Stimulated activated CD4-positive, alpha-beta T cell treated with anti-CD3 and anti-CD28 coated beads, Interleukin-2, amount 100 ng/mL, for 4 hours (primary cell): ENCODE results near the gene FHIT.

Experiments used
- DNase-seq: peaks from one replicate; pipeline ENCODE4 v3.0.0-alpha.2; 2020; ENCODE audit warnings: low read depth

FHIT gene

DNA sequence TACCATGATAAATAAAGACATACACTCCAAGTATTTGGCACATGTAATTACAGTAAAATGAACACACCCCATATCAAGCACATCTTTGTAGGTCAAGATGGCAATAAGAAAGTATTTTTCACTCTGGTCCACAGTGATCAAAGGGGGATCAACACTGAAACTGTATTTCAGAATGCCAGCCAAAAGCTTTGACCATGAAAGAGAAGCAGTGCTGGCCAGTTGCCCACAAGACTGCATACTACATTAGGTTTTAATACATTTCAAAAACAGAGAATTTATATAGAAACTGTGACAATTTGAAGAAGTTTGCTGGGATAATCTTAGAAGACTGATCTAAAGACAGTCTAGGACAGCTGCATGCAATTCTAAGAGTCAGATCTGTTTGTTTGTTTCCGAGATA, 1035.3 kb downstream of the FHIT start:
- no peak for DNase-seq

DNA sequence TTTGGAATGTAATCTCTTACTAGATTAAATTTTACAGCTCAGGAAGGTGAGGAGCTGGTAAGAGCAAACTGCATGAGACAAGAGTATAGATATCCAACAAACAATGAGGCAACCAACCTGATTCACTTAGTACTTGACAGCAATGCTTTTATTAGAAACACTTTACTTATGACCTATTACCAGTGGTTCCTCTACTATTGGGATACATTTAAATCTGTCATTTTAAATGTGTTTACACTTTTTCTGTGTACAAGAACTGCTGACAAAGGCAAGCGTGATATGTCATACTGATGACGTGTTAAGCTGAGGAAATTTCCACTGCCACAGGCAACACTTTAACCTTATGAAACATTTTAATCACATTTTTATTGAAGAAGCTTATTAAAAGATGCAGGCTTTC, 1043.3 kb downstream of the FHIT start:
- DNase-seq, result no peak

DNA sequence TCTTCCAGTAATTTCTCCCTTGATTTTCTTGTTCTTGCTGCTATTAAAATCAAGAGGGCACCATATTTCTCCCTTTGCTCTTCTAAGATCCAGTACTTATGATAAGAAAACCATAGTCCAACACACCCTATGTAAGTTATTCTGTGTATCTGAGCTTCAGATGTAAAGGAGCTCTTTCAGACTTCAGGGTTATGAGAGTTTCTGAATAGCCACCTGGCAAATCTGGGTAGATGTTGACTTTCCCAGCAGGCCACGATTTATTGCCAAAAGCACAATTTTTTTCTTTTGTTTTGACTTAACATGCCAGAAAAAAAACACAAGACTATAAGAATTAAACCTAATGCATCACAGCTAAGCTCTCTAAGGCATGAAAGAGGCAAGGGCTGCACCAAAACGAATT, 1045.0 kb downstream of the FHIT start:
- no peak for DNase-seq

DNA sequence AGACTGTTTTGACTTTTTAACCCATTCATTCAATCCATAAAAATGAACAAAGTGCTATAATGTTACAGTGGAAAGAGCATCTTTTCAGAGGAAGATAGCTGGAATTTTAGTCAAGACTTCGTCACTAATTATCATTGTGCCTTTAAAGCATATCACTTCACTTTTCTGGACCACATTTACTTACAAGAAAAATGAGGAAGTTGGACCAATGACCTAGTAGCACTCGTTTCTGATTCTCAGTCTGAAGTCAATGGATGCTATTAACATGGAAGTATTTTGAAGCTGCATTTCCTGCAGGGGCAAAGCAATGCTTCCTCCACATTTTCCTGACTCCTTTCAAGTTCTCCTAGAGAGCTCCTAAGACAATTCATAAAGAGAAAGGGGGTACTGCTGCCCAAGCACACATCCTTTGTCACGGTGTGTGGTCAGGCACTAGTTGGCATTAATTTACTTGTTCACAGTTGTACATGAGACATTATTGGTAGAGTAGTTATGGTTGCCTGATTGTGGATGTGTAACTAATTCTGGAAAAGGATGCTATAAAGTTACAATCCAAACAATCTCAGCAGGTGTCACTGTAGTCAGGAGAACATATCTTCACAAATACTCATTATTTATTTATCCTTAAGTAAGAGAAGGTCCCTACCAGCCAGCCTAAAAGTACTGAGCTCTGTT, 1049.1 kb downstream of the FHIT start:
- no peak for DNase-seq

DNA sequence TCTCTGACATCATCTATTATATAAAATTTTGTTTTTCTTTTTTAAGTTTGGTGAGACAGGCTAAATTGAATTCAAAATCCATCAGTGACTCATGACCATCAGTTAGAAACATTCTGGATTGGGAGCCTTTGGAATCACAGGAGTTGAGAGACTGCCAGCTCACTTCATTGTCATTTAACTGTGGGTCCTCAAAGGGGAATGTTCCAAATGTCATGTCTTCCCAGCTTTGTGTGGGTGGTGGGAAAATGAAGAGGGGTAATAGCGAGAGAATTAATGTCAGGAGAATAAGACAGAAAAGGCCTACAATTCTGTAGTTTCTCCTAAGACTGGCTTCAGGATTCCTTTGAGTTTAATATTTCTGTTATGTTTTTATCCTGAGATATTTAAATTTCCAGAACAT, 1051.9 kb downstream of the FHIT start:
- no peak for DNase-seq

DNA sequence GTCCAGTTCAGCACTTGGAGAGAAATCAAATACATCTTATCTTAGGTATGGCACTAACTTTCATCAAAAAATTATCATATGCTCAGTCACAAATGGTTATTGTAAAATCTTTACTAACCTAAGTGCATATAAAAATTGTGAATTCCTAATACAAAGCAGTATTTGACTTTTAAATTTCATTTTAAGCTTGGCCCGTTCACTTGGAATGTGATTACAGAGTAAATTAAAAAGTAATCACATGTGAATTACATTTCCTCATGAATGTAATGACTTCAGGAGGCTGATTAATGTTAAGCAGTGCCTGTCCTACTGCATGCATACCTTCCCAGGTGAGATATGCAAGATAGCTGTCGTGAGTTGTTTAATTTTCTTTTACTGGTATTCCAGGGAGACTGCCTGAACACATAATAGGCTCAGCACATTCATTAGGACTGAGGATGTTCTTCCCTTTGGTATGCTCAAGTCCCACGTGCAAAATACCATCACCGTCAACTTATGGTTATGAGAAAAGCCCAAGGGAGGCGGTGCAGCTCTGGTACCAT, 1053.0 kb downstream of the FHIT start:
- DNase-seq, result no peak

DNA sequence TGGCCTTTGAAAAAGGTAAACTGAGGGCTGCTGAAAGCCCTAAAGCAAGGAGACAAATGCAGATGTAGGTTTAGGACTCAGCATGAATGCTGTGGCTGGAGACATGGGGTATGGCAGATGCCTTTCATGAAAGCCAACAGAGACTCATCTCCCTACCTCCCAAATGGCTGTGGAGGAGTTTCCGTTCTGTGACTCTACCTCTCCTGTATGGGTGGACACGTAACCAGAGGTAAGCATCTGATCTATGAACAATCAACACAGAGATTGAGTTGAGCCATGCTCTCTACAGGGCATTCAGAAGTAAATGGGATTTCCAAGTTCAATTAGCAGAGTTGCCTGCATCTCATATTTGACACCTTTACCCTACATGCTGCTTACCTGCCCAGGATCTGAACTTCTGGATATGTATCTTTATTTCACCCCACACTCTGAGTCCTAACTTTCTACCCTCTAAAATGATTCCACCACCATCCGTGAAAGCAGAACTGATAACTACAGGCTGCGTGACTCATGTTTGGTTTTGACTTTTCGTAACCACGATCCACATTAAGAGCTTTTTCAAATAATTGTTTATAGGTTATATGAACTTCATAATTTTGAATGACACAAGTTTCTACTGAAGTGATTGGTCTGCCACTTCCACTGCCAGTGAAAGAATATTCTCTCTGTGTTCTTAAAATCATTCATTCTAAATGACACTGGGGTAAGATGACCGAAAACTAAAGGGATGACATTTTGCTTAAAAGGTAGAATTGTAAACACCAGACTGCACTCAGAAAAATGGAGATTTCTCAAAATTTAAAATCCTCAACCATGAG, 1058.7 kb downstream of the FHIT start:
- no peak for DNase-seq

DNA sequence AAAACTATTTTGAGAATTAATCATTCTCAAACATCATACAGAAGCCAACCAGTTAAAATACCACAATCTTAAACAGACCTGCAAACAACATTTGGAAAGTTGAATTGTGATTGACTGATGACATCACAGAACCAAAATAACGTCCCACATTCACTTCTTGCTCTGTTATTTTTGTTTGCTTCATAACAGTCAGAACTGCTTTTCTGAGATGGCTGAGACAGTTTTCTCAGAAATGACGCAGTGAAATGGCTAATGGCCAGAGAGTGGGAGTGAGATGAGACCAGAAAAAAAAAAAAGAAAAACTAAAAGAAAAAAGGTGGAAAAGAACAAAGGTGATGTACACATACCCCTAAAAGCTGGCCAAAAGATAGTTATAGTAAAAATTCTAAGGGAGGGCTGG, 1061.2 kb downstream of the FHIT start:
- no peak for DNase-seq

DNA sequence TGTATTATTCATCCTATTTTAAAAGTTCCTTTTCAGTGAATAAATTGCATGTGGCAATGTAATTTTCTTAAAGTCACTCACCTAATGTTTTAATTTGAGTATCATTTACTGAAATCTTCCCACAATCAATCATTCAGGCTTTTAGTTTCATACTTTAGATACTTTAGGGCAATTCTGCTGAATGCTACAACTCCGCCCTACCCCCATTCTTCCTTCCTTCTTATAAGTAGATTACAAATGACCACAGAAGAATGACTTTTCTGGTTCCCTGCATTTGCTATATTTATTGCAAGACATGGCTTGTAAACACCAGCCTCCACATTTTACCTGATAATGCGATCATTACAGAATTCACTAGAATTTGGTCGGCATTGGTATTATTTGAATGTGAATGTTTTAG, 1061.9 kb downstream of the FHIT start:
- no peak for DNase-seq

DNA sequence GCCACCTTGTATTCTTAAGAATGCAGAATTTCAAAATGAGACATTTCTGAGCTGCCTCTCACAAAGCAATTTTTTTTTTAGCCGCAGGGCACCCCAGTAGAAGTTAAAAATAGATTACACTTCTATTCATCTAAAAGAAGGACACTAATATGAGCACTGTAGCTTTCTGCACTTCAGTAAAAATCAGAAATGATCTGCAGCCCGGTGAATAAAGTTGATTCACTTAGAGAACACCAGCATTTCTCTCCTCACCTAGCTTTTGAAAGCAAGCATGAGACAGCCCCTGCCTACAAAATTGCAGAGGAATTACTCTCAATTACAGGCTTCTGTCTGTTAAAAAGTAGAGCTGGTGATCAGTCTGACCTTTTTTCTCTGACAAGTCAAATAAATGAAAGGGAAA, 1062.4 kb downstream of the FHIT start:
- DNase-seq, result no peak

DNA sequence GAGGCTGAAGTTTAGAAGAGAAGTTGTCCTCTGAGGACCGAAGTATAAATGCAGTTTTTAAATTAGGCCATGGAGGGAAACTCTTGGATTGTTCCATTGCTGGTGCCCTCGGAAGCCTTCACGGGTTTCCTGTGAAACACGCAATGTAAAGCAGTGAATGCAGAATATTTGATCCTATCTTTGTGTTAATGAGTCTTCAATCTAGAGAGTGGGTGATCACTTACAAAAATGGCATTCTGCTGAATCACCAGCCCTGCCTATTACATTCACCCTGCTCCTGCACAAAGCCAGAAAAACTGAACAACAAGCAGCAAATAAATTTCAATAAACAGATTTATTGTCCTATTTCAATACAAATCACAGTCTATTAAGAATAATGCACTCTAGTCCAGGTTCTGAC, 1063.9 kb downstream of the FHIT start:
- DNase-seq, result no peak

DNA sequence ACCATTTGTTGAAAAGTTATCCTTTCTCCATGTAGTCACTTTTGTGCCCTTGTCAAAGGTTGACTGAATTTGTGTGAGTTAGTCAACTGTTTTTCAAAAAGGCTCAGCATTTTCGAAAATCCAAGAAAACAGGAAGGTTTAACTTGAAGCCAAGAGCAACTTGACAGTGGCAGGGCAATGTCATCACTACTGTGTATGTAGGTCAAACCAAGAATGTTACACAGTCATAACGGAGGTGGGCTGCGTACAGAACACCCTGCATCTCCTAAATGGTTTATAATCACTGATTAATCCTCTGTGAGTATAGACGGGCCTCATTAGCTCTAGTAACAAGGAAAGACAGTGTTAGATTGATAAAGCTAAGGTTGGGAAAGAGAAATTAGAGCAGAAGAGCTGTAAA, 1064.9 kb downstream of the FHIT start:
- no peak for DNase-seq

DNA sequence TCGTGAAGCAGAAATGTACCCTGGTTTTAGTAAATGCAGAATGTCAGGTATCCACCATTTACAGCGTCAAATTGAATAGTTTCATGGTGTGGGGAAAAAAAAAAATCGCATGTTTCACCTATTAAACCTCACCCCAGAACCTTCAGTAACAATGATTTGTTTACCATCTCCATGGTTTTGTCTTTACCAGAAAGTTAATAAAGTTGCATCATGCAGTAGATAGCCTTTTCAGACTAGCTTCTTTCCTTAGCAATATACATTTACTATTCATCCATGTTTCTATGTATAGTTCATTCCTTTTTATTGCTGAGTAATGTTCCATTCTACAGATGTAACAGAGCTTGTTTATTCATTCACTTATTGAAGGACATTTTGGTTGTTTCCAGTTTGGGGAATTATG, 1066.1 kb downstream of the FHIT start:
- DNase-seq, result no peak

DNA sequence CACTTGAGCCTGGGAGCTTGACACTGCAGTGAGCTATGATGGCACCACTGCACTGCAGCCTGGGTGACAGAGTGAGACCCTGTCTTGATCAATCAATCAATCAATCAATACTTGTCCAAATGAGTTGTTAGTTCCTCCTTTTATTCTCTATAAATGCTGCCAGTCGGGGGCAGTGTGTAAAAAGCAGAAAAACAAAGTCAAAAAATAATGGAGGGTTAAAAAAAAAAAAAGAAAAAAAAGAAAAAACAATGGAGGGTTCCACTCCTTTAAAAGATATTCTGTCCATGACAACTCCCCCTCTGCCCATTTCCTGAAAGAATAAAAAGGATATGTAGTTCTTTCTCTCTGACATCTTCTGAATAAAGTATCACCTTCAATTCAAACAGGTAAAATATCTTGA, 1068.6 kb downstream of the FHIT start:
- no peak for DNase-seq

DNA sequence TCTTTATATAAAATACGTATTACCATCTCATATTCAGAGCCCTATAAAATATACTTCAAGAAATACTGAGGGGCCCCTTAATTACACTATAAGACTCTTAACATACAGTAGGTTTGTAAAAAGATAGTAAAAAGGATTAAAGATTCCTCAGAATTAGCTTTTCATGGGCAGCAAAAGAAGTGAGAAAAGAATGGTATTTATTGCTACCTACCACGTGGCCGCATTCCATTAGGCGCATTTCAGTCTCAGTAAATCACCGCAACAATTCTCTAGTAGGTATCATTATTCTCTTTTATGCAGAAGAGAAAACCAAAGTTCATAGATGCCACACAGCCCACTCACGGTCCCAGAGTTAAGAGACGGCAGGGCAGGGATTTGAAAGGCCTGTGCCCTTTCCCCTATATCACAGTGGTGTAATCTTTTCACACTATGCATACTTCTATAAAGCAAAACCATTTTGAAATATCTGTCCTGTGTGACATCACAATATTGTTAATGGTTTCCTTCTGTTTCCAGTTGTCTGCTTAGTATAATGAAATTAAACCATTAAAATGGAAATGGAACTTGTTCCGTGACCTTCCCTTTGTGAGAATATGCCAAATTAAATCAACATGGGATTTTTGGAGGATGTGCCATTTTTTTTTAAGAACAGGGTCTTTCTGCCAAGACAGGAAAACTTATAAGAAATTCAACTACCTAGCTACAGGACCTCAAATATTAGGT, 1072.2 kb downstream of the FHIT start:
- DNase-seq, result no peak

DNA sequence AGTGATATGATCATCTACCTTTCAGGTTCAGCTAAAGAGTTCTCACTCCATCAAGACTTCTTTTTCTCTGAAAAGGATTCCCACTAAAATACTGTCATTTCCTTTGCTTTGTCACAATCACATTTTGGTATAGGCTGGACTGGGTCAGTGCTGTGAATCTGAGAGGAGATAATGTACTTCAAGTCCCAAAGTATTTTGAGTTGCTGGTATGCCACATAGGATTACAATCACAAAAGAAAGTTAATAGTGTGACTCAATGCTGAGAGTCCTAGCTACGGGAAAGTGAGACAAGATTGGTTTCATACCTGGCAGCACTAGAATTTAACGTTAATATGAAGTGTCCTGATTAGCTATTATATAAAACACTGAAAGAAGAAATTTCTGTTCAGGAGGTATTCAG, 1073.5 kb downstream of the FHIT start:
- no peak for DNase-seq

DNA sequence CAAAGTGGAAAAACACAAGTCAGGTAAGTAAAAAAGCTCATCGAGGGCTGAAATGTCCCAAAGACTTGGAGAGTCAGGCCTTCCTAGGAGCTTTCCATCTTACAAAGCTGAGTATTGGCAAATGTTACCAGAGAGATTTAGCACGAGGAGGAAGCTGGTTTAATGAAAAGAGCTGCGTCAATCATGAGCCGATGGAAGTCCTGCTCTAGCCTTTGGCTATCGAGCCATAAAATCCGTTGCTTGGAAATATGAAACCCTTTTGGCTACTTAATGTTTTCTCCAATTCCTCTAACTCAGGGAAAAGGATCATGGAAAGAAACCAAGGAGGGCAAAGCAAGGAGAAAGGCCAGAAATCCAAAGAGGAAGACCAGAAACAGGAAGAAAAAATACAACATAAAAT, 1074.6 kb downstream of the FHIT start:
- DNase-seq, result no peak

DNA sequence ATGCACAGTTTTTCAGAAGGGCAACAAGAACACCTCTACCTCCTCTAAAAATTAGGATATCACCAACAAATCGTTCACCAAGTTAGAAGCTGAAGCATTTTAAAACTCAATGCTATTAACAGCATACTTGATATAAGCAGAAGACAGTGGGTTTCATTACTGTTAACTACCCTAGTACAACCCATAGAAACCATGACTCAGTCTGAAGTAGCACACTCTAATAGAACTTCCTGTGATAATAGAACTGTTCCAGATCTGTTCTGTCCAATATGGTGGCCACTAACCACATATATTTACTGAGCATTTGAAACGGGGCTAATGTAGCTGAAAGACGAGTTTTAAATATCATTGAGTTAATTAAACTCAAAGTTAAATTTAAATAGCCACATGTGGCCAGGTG, 1075.6 kb downstream of the FHIT start:
- no peak for DNase-seq

DNA sequence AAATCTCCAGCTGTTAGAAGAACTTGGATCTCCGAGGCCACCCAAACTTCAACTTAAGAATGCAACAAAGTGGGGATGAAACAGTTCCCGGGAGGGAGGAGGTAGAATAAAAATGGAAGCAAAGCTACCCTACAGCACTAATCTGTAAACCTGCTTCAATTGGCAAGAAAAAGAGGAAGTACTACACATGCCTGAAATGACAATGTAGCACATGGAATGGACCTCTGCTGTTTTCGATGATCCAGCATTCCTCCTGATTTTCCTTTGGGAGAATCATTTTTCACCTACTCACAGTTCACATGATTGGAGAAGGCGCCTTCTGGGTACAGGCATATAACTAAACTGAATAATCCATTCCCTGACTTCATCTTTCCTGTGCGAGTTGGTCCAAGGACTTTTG, 1081.5 kb downstream of the FHIT start:
- DNase-seq, result no peak

DNA sequence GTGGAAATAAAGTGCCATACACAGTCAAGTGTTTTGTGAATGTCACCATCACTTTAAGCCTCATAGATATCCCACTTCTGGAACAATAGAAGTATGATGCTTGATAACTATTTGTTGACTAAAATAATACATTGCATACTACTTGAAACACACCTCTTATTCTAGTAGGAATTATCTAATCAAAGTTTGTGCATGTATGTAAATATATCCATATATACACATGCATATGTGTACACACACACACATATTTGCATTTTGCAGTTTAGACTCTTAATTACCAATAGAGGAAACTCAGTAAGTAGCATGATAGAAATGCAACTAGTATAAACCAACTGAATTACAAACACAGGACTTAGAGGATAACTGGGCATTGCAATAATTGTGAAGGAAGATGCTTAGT, 1084.1 kb downstream of the FHIT start:
- DNase-seq, result no peak

DNA sequence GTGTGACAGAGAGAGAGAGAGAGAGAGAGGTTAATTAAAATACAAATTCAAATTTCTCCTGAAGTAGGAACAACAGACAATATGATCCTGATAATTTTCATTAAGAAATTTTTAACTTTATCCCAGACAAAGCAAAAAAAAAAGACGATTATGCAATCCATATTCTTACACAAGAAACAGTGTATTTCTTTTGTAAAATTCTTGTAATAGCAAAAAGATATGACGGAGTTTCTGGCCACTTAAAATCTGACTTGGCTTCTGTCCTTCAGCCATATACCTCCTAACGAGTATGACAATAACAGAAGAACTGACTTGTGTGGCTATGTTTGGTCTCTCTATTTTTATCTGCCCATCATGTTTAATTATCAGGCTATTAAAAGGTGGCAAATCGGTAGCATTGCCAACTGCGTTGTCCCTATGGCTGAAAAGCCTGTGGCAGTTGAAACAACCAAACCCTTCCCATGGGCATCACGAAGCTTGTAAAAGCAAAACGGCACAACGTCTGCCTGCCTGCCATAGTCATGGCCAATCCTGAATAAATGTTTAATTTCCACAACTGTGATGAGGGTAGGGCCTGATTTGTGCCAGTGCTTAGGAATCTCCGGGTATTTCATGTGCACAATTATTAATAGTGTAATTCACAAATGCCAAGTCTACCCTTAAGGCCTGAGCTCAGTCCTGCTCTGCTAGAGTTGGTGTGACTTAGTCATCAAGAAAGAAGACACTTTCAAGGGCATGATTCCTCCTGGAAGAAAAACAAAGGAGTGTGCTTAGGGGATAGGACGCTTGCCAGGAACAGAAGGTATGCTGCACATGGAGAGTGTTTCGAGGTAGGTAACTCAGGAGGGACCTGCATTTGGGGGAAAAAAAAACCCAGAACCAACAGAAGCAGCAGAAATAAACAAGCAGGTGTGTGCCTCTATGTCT, 1090.2 kb downstream of the FHIT start:
- DNase-seq, result no peak
